HG03342 (cell line): ENCODE results near the gene RTTN.

Experiments used
- ATAC-seq: cut with Tn5 transposase; IDR thresholded peaks from one replicate; pipeline ENCODE4 v1.9.1; 2021; ENCODE audit warnings: mild to moderate bottlenecking, moderate library complexity; ENCODE audit not compliant: unreplicated experiment

The RTTN gene

DNA sequence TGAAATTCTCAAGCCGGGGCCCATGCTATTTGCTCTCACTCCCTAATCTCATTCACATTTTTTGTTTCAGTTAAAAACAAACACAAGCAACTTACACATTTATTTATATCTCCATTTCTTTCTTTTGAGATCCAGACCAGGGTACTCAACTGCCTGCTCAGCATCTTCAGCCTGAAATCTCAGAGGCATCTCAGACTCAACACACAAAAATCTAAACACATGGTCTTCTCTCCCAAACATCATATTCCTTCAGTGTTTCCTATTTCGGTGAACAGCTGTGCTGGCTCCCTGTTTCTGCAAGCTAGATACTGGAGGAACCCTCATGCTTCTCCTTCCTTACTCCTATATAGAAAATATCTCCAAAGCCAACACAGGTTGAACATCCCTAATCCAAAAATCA is 11.3 kb upstream of the RTTN start:
- no peak for ATAC-seq

DNA sequence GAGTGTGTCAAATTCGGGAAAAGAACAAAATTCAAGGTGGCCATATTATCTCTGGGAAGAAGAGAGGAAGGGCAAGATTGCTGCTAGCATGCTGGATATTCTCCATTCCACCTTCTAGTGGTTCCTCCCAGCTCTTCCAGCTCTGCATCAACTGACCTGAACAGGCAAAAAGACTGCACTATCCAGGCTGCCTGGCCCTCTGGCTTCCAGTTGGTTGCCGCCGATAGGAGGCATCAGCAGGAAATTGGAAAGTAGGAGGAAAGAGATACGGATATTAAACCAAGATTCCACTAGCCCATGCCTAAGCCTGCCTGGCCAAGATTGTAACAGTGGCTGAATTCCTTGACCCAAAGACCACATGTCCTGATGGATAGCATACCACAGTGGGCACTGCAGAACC is 1.7 kb upstream of the RTTN start:
- ATAC-seq, result no peak

DNA sequence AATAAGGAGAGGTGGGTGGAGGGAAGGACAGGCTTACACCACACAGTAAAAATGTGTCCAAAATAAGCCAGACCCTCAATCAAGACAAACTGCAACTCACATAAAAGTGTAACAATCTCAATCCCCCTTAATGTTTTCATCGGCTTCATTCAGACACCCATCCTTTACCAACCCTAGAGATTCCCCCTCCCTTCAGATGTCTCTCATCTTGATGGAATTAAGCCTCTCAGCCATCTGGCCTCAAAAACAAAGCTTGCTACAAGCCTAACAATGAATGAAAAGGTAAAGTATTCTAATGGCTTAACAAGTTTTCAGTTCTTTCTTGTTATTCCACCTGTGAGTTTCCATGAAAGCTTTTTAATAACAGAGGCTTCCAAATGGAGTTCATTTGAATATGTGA is 5.2 kb downstream of the RTTN start:
- no peak for ATAC-seq

DNA sequence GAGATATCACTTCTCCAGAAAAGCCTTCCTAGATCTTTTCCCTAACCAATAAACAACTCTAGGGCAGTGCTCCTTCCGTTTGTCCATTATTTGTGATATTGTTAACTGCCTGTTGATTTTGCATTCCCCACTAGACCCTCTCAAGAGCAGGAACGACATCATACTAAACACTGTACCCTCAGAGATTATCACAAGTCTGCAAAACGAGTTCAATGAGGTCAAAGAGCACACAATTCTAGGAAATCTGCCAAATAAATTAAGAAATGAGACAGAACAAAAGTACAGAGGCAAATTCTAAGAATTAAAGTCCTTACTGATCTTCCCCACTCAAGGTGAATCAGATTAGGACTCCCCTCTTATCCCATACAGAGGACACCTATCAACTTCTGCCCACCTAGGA is 7.6 kb downstream of the RTTN start:
- ATAC-seq, result no peak

DNA sequence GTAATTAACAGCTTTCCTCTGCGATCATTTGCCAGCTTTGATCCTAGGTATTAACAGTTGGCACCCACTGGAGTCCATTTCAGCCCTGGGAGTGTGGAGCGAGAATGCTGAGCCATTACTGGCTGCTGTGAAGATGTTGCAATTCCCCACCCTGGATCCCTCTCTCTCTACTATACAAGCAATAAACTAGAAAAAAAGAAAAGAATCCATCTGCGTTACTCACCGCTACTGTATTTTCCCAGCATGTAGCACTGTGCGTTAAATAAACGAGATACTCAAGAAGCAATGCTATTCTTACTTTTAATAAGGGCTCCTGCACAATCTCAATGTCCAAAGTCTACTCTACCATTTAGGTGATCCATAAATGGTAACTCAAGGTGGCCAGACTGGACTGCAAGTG is 8.5 kb downstream of the RTTN start:
- no peak for ATAC-seq

DNA sequence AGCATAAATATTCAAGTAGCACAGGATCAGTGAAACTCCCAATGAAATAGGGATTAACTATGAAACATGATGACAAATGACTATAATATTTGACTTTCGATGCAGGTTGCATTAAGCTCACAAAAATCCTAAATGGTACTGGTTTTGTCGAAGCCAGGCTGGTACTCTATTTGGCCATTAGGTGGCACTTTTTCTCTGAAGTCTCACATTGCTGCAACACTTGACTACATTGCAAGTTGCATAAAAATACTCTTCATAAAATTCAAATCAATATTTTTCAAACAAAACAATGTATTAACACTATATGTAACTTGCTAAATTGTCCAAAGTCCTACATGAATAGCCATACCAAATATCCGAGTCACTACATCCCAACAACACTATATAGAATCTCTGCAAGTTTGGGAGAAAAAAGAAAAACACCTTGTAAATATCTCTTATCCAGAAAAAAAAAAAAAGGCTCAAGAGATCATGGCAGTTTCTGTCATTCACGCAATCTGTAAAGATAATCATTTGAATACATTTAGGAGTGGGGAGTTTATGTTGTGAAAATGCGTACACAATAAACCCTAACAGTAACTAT is 9.5 kb downstream of the RTTN start:
- peak; percentile 39 for ATAC-seq

DNA sequence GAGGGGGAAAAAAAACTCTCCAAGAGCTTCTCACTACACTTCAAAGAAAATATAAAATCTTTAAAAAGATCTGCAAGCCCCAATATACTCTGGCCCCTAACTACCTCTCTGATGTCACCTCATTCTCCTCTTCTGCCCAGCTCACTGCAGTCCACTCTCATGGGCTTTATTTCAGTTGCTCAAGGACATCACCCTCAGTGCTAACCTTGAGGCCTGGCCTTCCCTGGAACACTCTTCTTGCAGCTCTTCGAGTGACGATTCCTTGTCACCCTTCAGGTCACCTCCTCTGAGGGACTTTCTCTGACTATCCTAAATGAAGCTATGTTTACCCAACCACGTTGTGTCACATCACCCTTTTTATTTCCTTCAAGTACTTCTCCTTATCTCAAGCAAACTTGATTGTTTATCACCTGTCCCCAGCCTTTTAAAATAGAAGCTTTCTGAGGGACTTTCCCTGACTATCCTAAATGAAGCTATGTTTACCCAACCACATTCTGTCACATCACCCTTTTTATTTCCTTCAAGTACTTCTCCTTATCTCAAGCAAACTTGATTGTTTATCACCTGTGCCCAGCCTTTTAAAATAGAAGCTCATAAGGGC is 10.4 kb downstream of the RTTN start:
- ATAC-seq, result peak; percentile 26

DNA sequence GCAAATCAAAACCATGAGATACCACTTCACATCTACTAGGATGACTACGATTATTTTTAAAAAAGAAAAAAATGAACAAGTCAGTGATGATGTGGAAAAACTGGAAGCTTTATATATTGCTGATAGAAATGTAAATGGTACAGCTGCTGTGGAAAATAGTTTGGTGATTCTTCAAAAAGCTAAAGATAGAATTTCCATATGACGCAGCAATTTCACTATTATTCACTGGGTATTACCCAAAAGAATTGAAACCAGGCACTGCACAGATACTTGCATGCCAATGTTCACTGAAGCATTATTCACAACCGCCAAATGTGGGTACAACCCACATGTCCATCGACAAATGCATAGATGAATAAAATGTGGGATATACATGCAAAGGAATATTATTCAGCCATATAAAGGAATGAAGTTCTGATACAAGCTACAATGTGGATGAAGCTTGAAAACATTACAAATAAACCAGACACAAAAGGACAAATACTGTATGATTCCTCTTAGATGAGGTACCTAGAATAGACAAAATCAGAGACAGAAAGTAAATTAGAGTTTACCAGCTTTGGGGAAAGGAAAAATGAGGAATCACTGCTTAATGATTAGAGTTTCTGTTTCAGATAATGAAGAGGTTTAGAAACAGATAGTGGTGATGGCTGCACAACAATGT is 11.1 kb downstream of the RTTN start:
- peak; percentile 78 for ATAC-seq

DNA sequence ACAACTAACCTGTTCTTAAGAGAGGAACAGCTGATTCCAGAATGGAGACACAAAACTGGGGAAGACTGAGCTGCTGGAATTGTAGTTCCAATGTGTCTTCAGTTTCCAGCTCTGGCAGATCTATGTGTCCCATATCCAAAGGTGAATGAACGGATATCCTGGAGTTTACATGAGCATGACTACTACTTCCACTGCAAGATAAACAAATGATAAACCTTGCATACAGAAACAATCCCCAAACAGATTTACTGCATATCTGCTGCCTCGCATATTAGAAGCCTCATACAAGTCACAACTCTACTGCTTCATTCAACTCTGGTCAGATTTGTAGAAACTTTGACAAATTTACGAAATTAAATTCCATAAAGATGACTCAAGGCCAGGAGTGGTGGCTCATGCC is 15.0 kb downstream of the RTTN start:
- ATAC-seq, result no peak

DNA sequence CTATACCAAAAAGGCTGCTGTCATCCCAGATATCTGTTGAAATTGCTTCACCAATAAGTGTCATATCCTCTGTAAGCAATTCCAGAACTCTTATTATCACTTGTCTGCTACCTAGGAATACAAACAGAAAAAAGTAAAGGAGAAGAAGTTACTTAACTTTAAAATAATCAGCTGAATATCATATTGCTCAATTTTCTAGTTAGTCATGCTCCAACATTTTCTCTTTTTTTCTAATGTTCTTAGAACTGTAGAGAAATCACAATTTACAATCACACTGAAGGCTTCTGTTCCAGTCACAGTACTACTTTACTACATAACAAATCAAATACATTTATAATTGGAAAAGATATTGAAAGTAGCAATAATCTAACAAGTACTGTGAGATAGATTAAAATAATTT is 17.4 kb downstream of the RTTN start:
- no peak for ATAC-seq

DNA sequence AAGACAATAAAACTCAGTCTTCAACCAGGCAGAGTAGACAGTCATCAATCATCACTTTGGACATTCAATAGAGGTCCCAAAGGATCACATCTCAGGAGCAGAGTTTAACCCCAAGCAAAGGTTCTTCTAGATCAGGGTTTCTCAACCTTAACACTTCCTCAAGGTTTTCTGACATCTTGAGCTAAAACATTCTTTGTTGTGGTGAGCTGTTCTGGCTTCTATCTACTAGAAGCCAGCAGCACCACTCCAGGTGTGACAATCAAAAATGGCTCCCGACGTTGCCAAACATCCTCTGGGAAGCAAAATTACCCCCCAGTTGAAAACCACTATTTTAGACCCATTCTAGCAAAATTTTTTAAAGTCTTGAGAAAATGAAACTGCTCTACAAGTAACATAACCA is 22.0 kb downstream of the RTTN start:
- no peak for ATAC-seq

DNA sequence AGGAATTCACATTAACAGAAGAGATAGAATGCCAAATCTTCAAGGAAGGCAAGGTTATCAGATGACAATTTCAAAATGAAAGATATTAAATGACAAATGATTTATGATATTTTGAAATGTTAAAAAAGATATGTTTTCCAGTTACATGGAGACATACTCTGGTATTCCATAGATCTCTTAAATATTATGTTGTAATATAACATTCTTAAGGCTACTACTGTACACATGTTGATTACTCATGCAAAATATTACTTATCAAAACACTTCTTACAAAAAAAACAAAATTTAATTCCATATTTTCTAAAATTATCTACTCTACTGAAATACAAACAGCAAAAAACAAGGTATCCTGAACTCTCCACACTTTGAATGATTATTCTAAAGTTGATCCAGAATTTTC is 22.9 kb downstream of the RTTN start:
- ATAC-seq, result no peak

DNA sequence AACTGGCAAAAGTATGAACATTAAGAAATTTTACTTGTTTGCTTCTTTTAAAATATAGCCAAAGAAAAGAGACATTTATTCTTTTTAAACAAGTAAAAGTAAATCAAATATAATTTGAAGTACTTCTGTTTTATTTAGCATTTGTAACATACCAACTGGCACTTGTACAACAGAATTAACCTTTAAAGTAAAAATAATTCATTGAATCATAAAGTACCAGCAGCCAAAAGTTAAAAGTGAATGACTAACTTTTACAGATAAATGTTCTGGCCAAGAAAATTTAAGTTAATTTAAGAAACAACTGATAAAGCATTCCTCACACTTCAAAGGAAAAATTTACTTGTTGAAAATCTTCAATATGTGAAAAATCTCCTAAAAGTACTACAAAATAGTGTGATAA is 23.8 kb downstream of the RTTN start:
- ATAC-seq, result no peak

DNA sequence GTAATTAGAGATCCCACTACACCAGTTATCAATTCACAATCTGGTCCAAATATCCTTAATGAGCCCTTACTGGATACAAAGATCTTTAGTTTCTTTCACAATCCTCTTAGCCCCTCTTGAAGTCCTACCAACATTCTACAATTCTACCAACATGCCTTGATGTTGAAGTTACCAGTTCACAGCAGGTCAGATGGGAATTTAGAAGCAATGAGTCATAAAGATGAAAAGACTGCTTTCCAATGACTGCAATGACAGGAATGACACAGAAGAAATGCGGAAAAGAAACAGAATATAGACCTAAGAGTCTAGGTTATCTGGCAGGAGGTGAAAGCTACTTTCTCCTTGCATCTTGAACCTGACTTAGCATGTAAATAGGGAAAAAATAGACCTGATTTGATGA is 24.5 kb downstream of the RTTN start:
- ATAC-seq, result no peak

DNA sequence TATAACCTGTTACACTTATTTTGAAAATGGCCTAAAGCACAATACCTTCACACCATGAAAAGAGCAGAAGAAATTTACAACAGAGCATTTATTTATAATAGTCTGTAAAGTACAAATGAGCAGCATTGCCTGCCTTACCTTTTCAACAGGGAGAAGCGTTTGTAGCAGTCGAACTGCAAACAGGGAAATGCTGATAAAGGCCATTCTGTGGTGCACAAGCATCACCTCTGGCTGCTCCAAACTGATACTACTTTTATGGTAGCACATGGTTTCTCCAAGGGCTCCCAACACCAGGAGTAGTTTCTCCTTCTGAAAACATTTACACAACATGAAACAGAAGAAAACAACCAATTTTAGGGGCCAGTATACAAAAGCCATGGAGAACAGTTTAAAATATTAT is 28.9 kb downstream of the RTTN start:
- no peak for ATAC-seq

DNA sequence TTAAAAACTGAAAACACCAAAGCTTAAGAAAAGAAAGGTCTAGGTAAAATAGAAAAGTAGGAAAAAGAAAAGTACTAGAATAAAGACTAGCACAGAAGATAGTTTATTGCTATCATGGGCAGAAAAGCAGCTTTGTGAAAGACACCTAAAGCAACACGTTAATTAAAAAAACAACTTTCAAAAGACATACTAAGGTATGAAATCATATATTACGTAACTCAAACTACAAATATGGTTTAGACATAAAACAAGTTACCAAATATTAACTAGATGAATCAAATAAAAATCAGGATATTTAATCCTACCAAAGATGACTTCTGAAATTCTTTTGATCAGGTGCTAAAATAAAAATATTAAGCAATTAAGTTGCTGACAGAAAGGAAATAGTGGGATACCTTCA is 30.3 kb downstream of the RTTN start:
- no peak for ATAC-seq

DNA sequence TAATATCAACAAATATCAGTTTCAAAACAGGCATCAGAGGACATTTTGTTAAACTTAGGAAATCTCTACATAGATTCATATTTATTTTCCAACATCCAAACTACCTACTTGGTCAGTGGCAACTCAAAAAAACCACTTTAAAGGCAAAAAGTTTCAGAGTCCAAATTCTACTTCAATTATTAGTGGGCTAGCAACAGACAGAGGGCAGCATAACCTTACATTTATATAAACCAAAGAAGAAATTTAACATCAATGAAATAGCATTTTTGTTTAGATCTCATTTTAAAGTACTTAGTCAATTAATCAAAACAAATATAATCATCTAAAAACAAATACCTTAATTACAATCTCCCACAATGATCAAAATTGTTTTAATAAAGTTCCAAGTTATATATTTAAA is 33.3 kb downstream of the RTTN start:
- no peak for ATAC-seq

DNA sequence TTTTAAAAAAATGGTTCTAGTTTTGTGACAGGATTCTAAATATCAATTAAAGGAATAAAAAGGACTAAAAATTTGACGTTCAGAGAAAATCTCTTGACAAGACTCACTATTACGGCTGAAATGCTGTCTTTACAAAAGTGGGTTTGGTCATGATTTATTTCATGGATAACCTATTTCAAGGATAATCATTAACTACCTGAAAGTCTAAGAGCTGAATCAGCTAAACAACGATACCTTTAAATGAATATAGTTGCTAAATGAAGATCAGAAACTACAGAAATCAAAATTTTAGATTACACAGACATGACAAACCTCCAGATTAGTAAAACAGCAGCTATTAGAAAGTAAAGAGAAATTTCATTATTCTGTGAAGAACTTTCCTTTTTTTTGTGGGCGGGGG is 35.7 kb downstream of the RTTN start:
- ATAC-seq, result no peak

DNA sequence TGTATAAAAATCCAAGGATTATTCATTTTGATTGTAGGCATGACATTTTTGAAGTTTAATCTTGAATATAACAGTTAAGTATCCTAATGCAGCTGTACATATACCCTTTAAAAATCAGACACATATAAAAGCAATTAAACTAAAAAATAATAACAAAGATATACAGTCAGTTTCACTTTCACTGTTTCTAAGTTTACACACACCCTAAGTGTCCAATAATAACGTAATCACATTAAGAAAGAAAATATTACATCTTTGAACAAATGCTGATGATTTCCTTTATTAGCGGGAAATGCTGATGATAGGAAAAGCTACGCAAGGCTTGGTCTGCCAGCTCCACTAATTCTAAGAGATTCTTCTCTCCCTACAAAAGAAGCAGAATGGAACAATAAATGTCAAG is 38.8 kb downstream of the RTTN start:
- no peak for ATAC-seq

DNA sequence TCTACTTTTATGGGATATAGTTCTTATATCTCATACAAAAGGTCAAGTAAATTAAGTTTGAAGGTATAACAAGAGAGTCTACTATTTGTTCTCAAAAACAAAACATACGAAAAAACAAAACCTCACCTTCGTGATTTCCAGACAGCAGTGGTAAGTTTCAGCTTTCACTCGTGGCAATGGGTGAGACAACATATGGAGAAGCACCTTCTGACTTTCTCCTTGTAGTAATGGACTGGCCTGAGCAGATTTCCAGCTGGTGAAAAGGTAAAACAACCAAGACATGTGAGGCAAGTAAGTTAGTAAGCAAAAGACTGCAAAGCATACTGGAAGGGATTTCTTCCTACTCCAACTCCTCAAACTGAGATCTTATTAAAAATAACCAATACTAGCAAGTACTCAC is 39.6 kb downstream of the RTTN start:
- peak; percentile 69 for ATAC-seq

DNA sequence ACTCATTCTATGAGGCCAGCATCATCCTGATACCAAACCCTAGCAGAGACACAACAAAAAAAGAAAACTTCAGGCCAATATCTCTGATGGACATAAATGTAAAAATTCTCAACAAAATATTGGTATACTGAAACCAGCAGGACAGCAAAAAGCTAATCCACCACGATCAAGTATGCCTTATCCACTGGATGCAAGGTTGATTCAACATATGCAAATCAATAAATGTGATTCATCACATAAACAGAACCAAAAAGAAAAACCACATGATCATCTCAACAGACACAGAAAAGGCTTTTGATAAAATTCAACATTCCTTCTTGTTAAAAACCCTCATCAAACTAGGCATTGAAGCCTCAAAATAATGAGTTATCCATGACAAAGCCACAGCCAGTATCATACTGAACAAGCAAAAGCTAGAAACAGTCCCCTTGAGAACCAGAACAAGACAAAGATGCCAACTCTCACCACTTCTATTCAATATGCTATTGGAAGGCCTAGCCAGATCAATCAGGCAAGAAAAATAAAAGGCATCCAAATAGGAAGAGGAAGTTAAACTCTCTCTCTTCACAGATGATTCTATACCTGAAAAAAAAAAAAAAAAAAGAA is 45.3 kb downstream of the RTTN start:
- no peak for ATAC-seq

DNA sequence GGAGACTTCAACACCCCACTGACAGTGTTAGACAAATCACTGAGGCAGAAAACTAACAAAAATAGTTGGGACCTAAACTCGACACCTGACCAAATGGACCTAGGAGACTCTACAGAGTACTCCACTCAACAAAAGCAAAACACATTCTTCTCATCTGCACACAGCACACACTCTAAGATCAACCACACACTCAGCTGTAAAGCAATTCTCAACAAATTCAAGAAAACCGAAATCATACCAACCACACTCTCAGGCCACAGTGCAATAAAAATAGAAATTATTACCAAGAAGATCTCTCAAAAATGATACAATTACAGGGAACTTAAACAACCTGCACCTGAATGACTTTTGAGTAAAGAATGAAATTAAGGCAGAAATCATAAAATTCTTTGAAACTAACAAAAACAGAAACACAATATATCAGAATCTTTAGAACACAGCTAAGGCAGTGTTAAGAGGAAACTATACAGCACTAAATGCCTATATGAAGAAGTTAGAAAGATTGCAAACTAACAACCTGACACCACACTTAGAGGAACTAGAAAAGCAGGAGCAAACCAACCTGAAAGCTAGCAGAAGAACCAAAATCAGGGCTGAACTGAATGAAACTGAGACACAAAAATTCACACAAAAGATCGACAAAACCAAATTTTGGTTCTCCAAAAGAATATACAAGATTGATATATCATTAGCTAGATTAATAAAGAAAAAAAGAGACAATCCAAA is 46.3 kb downstream of the RTTN start:
- ATAC-seq, result peak; percentile 81
